ENCODE measurements around the gene LPIN2. TPM values are rescaled to one million over a fixed set of nuclear protein-coding genes. Genes with fewer than 3 reads are reported as not detected.

Gene LPIN2
- total and polyA plus RNA-seq, 4 donors = 58.6 to 284 (median 103) TPM

GRCh38 chr18:2997429-2997828 lies 15.5 kb downstream of the LPIN2 start (continued):
- TF ChIP-seq ZBTB33 (IDR thresholded peaks at IDR 0.05) (no peak), ATF3 (IDR thresholded peaks at IDR 0.05) (no peak), GABPA (IDR thresholded peaks at IDR 0.05 in 1 of 2, conservative IDR thresholded peaks at IDR 0.05 in 1 of 2) (no peak)

DNA sequence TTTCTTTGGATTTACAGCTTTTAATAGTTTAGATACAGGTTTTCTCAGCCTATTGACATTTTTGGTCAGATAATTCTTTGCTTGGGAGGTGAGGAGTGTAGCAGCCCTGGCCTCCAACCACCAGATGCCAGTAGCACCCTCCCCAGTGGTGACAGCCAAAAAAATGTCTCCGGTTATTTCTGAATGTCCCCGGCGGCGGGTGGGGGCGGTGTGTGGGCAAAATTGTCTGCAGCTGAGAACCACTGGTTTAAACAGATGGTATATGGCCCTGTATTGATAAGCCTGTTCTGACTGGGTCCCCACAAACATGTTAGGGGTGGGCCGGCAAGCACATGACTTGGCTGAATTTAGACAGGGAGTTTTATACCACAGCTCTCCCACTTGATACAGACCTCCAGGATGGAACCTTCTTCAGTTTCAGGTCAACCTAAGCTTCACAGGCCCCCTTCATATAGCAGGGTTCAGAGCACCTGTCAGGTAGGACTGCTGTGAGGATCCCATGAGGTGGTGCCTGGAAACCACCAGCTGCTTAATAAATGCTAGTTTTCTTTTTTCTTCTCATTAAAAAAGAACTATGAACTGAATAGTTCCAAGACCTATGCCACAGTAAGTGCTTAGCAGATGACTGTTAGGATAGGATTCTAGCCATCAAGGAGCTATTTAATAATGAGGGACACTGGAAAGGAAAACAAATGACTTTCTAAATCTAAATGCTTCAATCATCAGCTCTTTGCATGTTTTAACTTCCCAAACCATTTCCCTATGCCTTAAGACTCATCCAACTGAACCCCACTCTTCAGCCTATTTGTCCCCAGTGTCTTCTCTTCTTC lies 18.1 kb downstream of the LPIN2 start:
- no peak overlapping the region for H3K4me3 ChIP-seq (ENCODE audit: low read depth in 1 of 3, low read length in 3 of 3)
- peak; percentile 90 for DNase-seq (ENCODE audit: low spot score)
- 72% methylated on average over 6 of the region's 6 CpGs for WGBS
- peaks cover 0 to 7% (median 3%) of the 10 kb centered on the region in 4 donors for H3K4me1 ChIP-seq (ENCODE audit: control insufficient read depth in 4 of 4, insufficient read depth in 4 of 4, low read length in 3 of 4)
- H3K27me3 ChIP-seq (ENCODE audit: control insufficient read depth in 4 of 4, insufficient read depth in 4 of 4, low read length in 3 of 4) = no peaks in the 10 kb centered on the region
- no peaks in the 10 kb centered on the region for H3K9me3 ChIP-seq (ENCODE audit: control insufficient read depth in 4 of 4, low read length in 3 of 4)
- H3K36me3 ChIP-seq (ENCODE audit: control insufficient read depth in 4 of 4, insufficient read depth in 3 of 4, low read depth in 1 of 4, low read length in 3 of 4) = no peaks in the 10 kb centered on the region
- H3K27ac ChIP-seq (ENCODE audit: low read depth in 1 of 2, low read length in 2 of 2) = no peak overlapping the region
- no peak overlapping the region for H3K9ac ChIP-seq (ENCODE audit: low read depth in 1 of 2, low read length in 2 of 2)
- TF ChIP-seq RAD21 (IDR thresholded peaks at IDR 0.05) (peak; percentile 62 to 78), SP1 (IDR thresholded peaks at IDR 0.05) (no peak), CTCF (IDR thresholded peaks at IDR 0.05; ENCODE audit: low read depth, low read length, missing input control) (peak; percentile 45), HNF4G (IDR thresholded peaks at IDR 0.05) (no peak)

DNA sequence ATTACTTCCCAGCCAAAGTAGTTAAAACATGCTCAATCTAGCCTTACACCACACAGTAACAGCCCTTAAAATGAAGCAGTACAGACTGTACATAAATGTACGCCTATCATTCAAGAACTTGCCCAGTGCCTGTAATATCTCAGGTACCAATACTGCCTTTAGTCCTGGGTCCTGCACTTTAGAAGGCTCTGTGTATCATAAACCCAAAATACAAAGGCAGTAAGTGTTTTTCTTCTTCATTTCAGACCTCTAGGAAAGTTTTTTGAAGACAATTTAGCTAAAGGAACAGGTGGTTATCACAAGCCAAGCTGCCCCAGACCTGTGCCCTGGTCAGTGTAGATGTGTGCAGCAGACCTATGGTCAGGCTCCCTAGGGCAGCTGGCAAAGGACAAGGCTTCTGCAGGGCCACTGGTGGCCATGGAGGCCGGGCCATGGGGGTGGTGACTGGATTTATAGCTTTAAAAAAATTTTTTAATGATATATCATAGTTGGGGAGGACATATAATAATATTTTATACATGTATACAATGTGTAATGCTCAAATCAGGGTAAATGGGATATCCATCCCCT lies 18.8 kb downstream of the LPIN2 start:
- no peaks in the 10 kb centered on the region for H3K36me3 ChIP-seq (ENCODE audit: control insufficient read depth in 4 of 4, insufficient read depth in 3 of 4, low read depth in 1 of 4, low read length in 3 of 4)
- no peak for DNase-seq (ENCODE audit: low spot score)

More for the DNA sequence above, 18.8 kb downstream of the LPIN2 start:
- no peaks in the 10 kb centered on the region for H3K9me3 ChIP-seq (ENCODE audit: control insufficient read depth in 4 of 4, low read length in 3 of 4)
- 92% methylated on average over 2 of the region's 2 CpGs for WGBS
- no peak overlapping the region for H3K9ac ChIP-seq (ENCODE audit: low read depth in 1 of 2, low read length in 2 of 2)
- no peak overlapping the region for H3K4me3 ChIP-seq (ENCODE audit: low read depth in 1 of 3, low read length in 3 of 3)
- TF ChIP-seq HNF4A (conservative IDR thresholded peaks at IDR 0.05) = no peak
- TF ChIP-seq SP1 (IDR thresholded peaks at IDR 0.05) = no peak
- TF ChIP-seq TAF1 (conservative IDR thresholded peaks at IDR 0.05) = no peak
- TF ChIP-seq, protein P1, sequence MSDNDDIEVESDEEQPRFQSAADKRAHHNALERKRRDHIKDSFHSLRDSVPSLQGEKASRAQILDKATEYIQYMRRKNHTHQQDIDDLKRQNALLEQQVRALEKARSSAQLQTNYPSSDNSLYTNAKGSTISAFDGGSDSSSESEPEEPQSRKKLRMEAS (IDR thresholded peaks at IDR 0.05) = no peak
- no peak for TF ChIP-seq GABPA (IDR thresholded peaks at IDR 0.05 in 1 of 2, conservative IDR thresholded peaks at IDR 0.05 in 1 of 2)
- TF ChIP-seq YY1 (IDR thresholded peaks at IDR 0.05) = no peak
- TF ChIP-seq FOXA2 (IDR thresholded peaks at IDR 0.05) = no peak
- TF ChIP-seq RXRA (IDR thresholded peaks at IDR 0.05) = no peak
- no peak for TF ChIP-seq ATF3 (IDR thresholded peaks at IDR 0.05)
- no peak for TF ChIP-seq HNF4G (IDR thresholded peaks at IDR 0.05)
- TF ChIP-seq, protein P2, sequence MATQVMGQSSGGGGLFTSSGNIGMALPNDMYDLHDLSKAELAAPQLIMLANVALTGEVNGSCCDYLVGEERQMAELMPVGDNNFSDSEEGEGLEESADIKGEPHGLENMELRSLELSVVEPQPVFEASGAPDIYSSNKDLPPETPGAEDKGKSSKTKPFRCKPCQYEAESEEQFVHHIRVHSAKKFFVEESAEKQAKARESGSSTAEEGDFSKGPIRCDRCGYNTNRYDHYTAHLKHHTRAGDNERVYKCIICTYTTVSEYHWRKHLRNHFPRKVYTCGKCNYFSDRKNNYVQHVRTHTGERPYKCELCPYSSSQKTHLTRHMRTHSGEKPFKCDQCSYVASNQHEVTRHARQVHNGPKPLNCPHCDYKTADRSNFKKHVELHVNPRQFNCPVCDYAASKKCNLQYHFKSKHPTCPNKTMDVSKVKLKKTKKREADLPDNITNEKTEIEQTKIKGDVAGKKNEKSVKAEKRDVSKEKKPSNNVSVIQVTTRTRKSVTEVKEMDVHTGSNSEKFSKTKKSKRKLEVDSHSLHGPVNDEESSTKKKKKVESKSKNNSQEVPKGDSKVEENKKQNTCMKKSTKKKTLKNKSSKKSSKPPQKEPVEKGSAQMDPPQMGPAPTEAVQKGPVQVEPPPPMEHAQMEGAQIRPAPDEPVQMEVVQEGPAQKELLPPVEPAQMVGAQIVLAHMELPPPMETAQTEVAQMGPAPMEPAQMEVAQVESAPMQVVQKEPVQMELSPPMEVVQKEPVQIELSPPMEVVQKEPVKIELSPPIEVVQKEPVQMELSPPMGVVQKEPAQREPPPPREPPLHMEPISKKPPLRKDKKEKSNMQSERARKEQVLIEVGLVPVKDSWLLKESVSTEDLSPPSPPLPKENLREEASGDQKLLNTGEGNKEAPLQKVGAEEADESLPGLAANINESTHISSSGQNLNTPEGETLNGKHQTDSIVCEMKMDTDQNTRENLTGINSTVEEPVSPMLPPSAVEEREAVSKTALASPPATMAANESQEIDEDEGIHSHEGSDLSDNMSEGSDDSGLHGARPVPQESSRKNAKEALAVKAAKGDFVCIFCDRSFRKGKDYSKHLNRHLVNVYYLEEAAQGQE (IDR thresholded peaks at IDR 0.05) = no peak
- no peak for TF ChIP-seq CTCF (IDR thresholded peaks at IDR 0.05; ENCODE audit: low read depth, low read length, missing input control)
- no peak for TF ChIP-seq JUND (IDR thresholded peaks at IDR 0.05)
- TF ChIP-seq FOXA1 (IDR thresholded peaks at IDR 0.05) = no peak
- TF ChIP-seq RAD21 (IDR thresholded peaks at IDR 0.05) = no peak
- no peaks in the 10 kb centered on the region for H3K27me3 ChIP-seq (ENCODE audit: control insufficient read depth in 4 of 4, insufficient read depth in 4 of 4, low read length in 3 of 4)
- peaks cover 0 to 6% (median 3%) of the 10 kb centered on the region in 4 donors for H3K4me1 ChIP-seq (ENCODE audit: control insufficient read depth in 4 of 4, insufficient read depth in 4 of 4, low read length in 3 of 4)
- no peak overlapping the region for H3K27ac ChIP-seq (ENCODE audit: low read depth in 1 of 2, low read length in 2 of 2)
